ENCODE results near the gene SRCAP. TPM values are rescaled to one million over a fixed set of nuclear protein-coding genes. Genes with fewer than 3 reads are reported as not detected.

Gene SRCAP
- total RNA-seq, 2 donors from 2014 or later = 22.5 to 25.0 TPM

DNA sequence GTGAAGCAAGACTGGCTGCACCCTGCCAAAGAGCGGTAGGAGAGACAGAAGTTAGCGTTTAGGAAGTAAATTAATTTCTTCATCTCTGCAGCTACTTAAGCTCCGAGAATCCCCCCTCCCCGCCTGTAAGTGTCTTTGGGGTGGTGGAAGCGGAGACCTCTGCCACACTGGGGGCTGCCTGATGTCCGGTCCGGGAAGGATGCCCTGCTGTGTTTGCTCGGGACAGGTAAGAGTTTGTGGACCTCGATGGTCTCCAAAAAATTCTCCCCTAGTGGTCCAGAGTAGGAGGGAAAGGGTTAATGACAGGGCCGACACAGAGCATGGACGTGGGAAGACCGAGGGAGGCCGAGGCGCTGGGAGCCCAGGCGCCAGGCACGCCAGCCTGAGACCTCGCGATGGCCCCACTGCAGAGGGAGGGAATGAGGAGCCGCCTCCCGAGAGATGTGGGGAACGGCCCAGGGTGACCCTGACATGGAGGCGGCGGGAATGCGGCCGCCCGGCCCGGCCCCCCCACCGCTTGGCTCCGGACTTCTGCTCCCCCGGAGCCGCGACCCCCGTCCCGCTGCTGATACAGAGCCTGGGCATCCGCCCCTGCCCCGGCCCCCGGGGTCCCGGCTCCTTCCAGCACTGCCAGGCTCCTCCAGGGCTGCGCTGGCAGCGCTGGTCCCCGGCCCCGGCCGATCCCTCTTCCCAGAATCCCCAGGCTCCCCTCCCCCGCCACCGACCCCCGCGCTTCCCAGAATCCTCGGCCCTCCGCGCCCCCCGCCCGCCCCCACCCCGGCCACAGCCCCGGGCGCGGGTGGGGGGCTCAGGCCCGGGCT, 87.4 kb downstream of the SRCAP start:
- TF ChIP-seq, protein P1, sequence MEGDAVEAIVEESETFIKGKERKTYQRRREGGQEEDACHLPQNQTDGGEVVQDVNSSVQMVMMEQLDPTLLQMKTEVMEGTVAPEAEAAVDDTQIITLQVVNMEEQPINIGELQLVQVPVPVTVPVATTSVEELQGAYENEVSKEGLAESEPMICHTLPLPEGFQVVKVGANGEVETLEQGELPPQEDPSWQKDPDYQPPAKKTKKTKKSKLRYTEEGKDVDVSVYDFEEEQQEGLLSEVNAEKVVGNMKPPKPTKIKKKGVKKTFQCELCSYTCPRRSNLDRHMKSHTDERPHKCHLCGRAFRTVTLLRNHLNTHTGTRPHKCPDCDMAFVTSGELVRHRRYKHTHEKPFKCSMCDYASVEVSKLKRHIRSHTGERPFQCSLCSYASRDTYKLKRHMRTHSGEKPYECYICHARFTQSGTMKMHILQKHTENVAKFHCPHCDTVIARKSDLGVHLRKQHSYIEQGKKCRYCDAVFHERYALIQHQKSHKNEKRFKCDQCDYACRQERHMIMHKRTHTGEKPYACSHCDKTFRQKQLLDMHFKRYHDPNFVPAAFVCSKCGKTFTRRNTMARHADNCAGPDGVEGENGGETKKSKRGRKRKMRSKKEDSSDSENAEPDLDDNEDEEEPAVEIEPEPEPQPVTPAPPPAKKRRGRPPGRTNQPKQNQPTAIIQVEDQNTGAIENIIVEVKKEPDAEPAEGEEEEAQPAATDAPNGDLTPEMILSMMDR (IDR thresholded peaks at IDR 0.05) = no peak
- Histone ChIP-seq H3K27me3 (no peaks in the 10 kb centered on the region), H3K27ac (peak overlapping the region; percentile 92 to 95), H3K4me3 (peak overlapping the region; percentile 93 to 96), H3K4me1 (peaks cover 0 to 25% of the 10 kb centered on the region in 2 donors), H3K36me3 (peaks cover 25% of the 10 kb centered on the region), H3K9me3 (no peaks in the 10 kb centered on the region)
- DNase-seq (ENCODE audit: low spot score) = no peak

DNA sequence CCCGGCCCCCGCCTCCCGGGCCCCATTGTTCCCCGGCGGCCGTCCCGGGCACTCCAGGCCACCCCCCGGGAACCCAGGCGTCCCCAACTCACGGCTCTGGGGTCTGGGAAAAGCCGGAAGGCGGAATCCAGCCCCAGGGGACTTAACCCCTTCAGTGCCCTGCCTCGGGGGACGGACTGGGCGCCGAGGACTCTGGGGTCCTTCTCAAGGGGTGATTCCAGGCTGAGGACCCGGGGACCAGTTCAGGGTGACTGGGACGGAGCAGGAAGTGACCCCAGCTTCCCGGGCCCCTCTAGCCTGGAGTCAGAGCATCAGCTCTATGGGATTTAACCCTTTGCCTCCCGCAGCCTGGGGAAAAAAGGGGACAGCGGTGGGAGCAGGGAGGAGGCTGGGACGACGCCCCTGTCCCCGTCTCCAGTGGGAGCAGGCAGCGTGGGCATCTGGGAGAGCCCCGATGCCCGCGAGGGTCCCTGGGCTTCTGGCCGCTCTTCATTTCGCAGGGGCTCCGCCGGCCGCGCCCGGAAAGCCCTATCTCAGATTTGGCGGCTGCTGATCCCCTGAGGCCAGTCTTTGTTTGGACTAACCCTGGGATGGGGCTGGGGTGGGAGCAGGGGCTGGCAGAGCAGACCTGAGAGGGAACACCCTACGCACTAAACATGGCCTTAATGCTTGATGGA, 88.1 kb downstream of the SRCAP start, which contains the start of gene ZNF629:
Gene ZNF629, minus strand, starts transcription at position 270 of the 677 bp plus-strand sequence. CDS start 2,723 bp downstream, outside the sequence.
- Histone ChIP-seq H3K27ac (peak within 1 kb of the TSS; percentile 92 to 95), H3K36me3 (peaks cover 19% of the 10 kb centered on the region), H3K4me3 (peak within 1 kb of the TSS; percentile 93 to 96), H3K27me3 (no peaks in the 10 kb centered on the region), H3K9me3 (no peaks in the 10 kb centered on the region), H3K4me1 (peaks cover 0 to 25% of the 10 kb centered on the region in 2 donors)
- peak; percentile 69 for DNase-seq (ENCODE audit: low spot score)
- TF ChIP-seq, protein P1 (IDR thresholded peaks at IDR 0.05) = no peak

DNA sequence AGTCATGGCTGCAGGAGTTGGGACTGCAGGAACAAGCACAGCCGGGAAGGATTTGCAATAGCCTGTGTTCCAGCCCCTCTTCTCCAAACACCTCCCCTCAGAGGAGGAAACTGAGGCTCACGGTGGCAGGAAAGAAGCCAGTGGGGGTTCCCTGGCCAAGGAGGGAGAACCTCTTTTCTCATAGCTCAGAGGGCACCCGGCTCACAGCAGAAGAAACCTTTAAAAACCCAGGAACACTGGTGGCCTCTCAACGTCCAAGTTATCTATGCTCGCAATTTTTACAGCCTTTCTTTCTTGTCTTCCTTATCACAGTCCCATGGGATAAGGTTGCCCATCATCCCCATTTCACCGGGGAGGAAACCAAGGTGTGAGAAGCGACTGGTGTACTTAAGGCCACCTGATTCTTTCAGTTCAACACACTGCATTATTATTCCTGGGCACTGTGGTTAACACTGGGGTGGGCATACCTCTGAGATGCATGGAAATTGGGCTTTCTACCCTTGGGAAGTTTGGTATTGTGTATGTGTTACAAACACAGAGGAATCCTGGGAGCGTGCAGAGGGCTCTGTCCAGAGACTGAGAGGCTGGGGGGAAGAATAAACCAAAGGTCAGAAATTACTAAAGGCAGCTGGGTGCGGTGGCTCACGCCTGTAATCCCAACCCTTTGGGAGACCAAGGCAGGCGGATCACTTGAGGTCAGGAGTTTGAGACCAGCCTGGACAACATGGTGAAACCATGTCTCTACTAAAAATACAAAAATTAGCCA, 88.8 kb downstream of the SRCAP start:
- peaks cover 0 to 25% of the 10 kb centered on the region in 2 donors for H3K4me1 ChIP-seq
- H3K36me3 ChIP-seq = peaks cover 11% of the 10 kb centered on the region
- DNase-seq (ENCODE audit: low spot score) = no peak
- peak overlapping the region; percentile 93 to 96 for H3K4me3 ChIP-seq
- no peaks in the 10 kb centered on the region for H3K9me3 ChIP-seq
- TF ChIP-seq, protein P1 (IDR thresholded peaks at IDR 0.05) = peak in 1 of 2 donors; percentile 17
- H3K27me3 ChIP-seq = no peaks in the 10 kb centered on the region
- peak overlapping the region; percentile 92 to 95 for H3K27ac ChIP-seq

Other genes starting within 250 kb of the SRCAP start
- 1 to 10 TPM; 2.0 to 2.6 TPM for gene ITGAL, start 226.4 kb upstream of the SRCAP start, total RNA-seq
- 10 to 100 TPM; 41.1 to 51.4 TPM for gene ZNF768, start 172.6 kb upstream of the SRCAP start, total RNA-seq
- gene ZNF747, start 164.3 kb upstream of the SRCAP start, total RNA-seq = 10 to 100 TPM; 13.3 to 16.2 TPM
- 10 to 100 TPM; 12.0 to 16.9 TPM for gene ZNF764, start 140.8 kb upstream of the SRCAP start, total RNA-seq
- gene ZNF688, start 127.5 kb upstream of the SRCAP start, total RNA-seq = 10 to 100 TPM in 1 of 2 donors, 1 to 10 TPM in 1; 9.6 to 13.5 TPM
- gene ZNF785, start 113.5 kb upstream of the SRCAP start, total RNA-seq = 1 to 10 TPM; 5.5 to 6.0 TPM
- gene ZNF689, start 88.8 kb upstream of the SRCAP start, total RNA-seq = 1 to 10 TPM; 6.2 to 8.3 TPM
- gene PRR14, start 48.2 kb upstream of the SRCAP start, total RNA-seq = 10 to 100 TPM; 12.3 to 17.3 TPM
- 10 to 100 TPM; 16.5 to 26.3 TPM for gene FBRS, start 40.7 kb upstream of the SRCAP start, total RNA-seq
- 10 to 100 TPM; 16.0 to 22.1 TPM for gene PHKG2, start 49.3 kb downstream of the SRCAP start, total RNA-seq
- gene CFAP119, start 62.9 kb downstream of the SRCAP start, total RNA-seq = under 1 TPM; 0.37 to 0.83 TPM
- gene RNF40, start 63.2 kb downstream of the SRCAP start, total RNA-seq = 10 to 100 TPM; 48.5 to 59.5 TPM
- 10 to 100 TPM; 21.2 to 22.9 TPM for gene ZNF629, start 88.0 kb downstream of the SRCAP start, total RNA-seq
- gene BCL7C, start 194.9 kb downstream of the SRCAP start, total RNA-seq = 10 to 100 TPM; 21.1 to 35.1 TPM
- gene CTF1, start 197.4 kb downstream of the SRCAP start, total RNA-seq = 1 to 10 TPM; 6.5 to 7.6 TPM
- gene FBXL19, start 224.4 kb downstream of the SRCAP start, total RNA-seq = 1 to 10 TPM; 5.7 to 7.9 TPM
- gene ORAI3, start 249.9 kb downstream of the SRCAP start, total RNA-seq = 10 to 100 TPM; 22.4 to 23.0 TPM

All from right atrium auricular region (tissue), 2 donors.